Stimulated activated CD4-positive, alpha-beta T cell treated with anti-CD3 and anti-CD28 coated beads, Interleukin-12 subunit alpha, Interleukin-12 subunit beta, amount 100 ng/mL, for 24 hours (primary cell): Measurements from ENCODE around the gene WWOX.
A peak's percentile ranks its signal among the peaks of the same experiment; 100 is the strongest.
"Not testable (repeated sequence)": the region's sequence is repeated elsewhere in the genome, so short reads cannot be mapped to it uniquely, and the experiment has no call there.

Source experiments
- DNase-seq, 2 experiments: peaks; one replicate each; pipeline ENCODE4 v3.0.0-alpha.2; 2020; ENCODE audit warnings: low read depth in 2 of 2

Gene WWOX

GRCh38 chr16:78099271-78100111 is at the start of gene WWOX:
WWOX (plus strand) TSS chr16:78099654.
- peak; percentile 88 to 93 for DNase-seq

GRCh38 chr16:78050734-78051400 is 48.6 kb upstream of the WWOX start:
- no peak for DNase-seq

GRCh38 chr16:78057803-78058564 is 41.5 kb upstream of the WWOX start:
- no peak for DNase-seq

GRCh38 chr16:78059806-78060205 is 39.6 kb upstream of the WWOX start:
- DNase-seq: not testable (repeated sequence)

- DNase-seq: no peak
These were observed 39.2 kb upstream of the WWOX start for GRCh38 chr16:78060295-78060694.

- DNase-seq: no peak
These were observed 38.6 kb upstream of the WWOX start for GRCh38 chr16:78060809-78061208.

- no peak for DNase-seq
These were observed 34.1 kb upstream of the WWOX start for GRCh38 chr16:78065319-78065718.

- no peak for DNase-seq
These were observed 29.5 kb upstream of the WWOX start for GRCh38 chr16:78069913-78070312.

GRCh38 chr16:78072275-78072674 is 27.2 kb upstream of the WWOX start:
- DNase-seq: no peak

GRCh38 chr16:78075800-78076199 is 23.7 kb upstream of the WWOX start:
- no peak for DNase-seq

- DNase-seq: no peak
These were observed 18.1 kb upstream of the WWOX start for GRCh38 chr16:78081341-78081740.

- no peak for DNase-seq
These were observed 8.0 kb upstream of the WWOX start for GRCh38 chr16:78091419-78091818.

GRCh38 chr16:78092758-78093157 is 6.7 kb upstream of the WWOX start:
- no peak for DNase-seq

GRCh38 chr16:78094166-78094565 is 5.3 kb upstream of the WWOX start:
- DNase-seq: no peak

GRCh38 chr16:78094998-78095397 is 4.5 kb upstream of the WWOX start:
- DNase-seq: no peak

GRCh38 chr16:78096386-78096785 is 3.1 kb upstream of the WWOX start:
- DNase-seq: no peak

GRCh38 chr16:78097548-78097947 is 1.9 kb upstream of the WWOX start:
- DNase-seq: no peak

GRCh38 chr16:78098087-78098486 is 1.4 kb upstream of the WWOX start:
- DNase-seq: no peak

GRCh38 chr16:78098595-78099270 is 721 bp upstream of the WWOX start:
- DNase-seq: no peak

GRCh38 chr16:78100112-78100467 is 636 bp downstream of the WWOX start:
- peak in 1 of 2 experiments; percentile 49 for DNase-seq

GRCh38 chr16:78102122-78102660 is 2.7 kb downstream of the WWOX start:
- DNase-seq: no peak

- DNase-seq: no peak
These were observed 3.4 kb downstream of the WWOX start for GRCh38 chr16:78102865-78103264.
